ENCODE data around the gene IL31RA.

IL31RA gene

GRCh38 chr5:55904152-55904551, 53.0 kb downstream of the IL31RA start:
- Histone ChIP-seq H3K27ac (ENCODE audit: low read length) (no peak overlapping the region), H3K27me3 (ENCODE audit: low read depth, low read length) (no peaks in the 10 kb centered on the region), H3K4me3 (ENCODE audit: low read depth in 1 of 2, low read length in 2 of 2) (no peak overlapping the region), H3K36me3 (ENCODE audit: control insufficient read depth in 1 of 2, insufficient read depth in 2 of 2, low read length in 2 of 2) (no peaks in the 10 kb centered on the region), H3K9me3 (ENCODE audit: control insufficient read depth in 1 of 2, low read length in 2 of 2) (no peaks in the 10 kb centered on the region), H3K4me1 (ENCODE audit: control insufficient read depth in 1 of 2, insufficient read depth in 2 of 2, low read length in 2 of 2) (peaks cover 0 to 3% of the 10 kb centered on the region in 2 donors)

- Histone ChIP-seq H3K4me3 (ENCODE audit: low read depth in 1 of 2, low read length in 2 of 2) (no peak overlapping the region), H3K36me3 (ENCODE audit: control insufficient read depth in 1 of 2, insufficient read depth in 2 of 2, low read length in 2 of 2) (no peaks in the 10 kb centered on the region)
These were observed 54.1 kb downstream of the IL31RA start for GRCh38 chr5:55905251-55905650.

GRCh38 chr5:55907927-55908326, 56.8 kb downstream of the IL31RA start:
- H3K9me3 ChIP-seq (ENCODE audit: control insufficient read depth in 1 of 2, low read length in 2 of 2): no peaks in the 10 kb centered on the region
- no peaks in the 10 kb centered on the region for H3K36me3 ChIP-seq (ENCODE audit: control insufficient read depth in 1 of 2, insufficient read depth in 2 of 2, low read length in 2 of 2)
- H3K4me1 ChIP-seq (ENCODE audit: control insufficient read depth in 1 of 2, insufficient read depth in 2 of 2, low read length in 2 of 2): peaks cover 0 to 3% of the 10 kb centered on the region in 2 donors
- no peak overlapping the region for H3K27ac ChIP-seq (ENCODE audit: low read length)
- no peak overlapping the region for H3K4me3 ChIP-seq (ENCODE audit: low read depth in 1 of 2, low read length in 2 of 2)
- H3K27me3 ChIP-seq (ENCODE audit: low read depth, low read length): no peaks in the 10 kb centered on the region

More at GRCh38 chr5:55905251-55905650, 54.1 kb downstream of the IL31RA start:
- Histone ChIP-seq H3K27ac (ENCODE audit: low read length) (no peak overlapping the region), H3K9me3 (ENCODE audit: control insufficient read depth in 1 of 2, low read length in 2 of 2) (no peaks in the 10 kb centered on the region), H3K27me3 (ENCODE audit: low read depth, low read length) (no peaks in the 10 kb centered on the region), H3K4me1 (ENCODE audit: control insufficient read depth in 1 of 2, insufficient read depth in 2 of 2, low read length in 2 of 2) (peaks cover 0 to 3% of the 10 kb centered on the region in 2 donors)

- no peaks in the 10 kb centered on the region for H3K9me3 ChIP-seq (ENCODE audit: control insufficient read depth in 1 of 2, low read length in 2 of 2)
- no peak overlapping the region for H3K27ac ChIP-seq (ENCODE audit: low read length)
- H3K27me3 ChIP-seq (ENCODE audit: low read depth, low read length): no peaks in the 10 kb centered on the region
- no peaks in the 10 kb centered on the region for H3K36me3 ChIP-seq (ENCODE audit: control insufficient read depth in 1 of 2, insufficient read depth in 2 of 2, low read length in 2 of 2)
- no peak overlapping the region for H3K4me3 ChIP-seq (ENCODE audit: low read depth in 1 of 2, low read length in 2 of 2)
- H3K4me1 ChIP-seq (ENCODE audit: control insufficient read depth in 1 of 2, insufficient read depth in 2 of 2, low read length in 2 of 2): peaks cover 0 to under 1% of the 10 kb centered on the region in 2 donors
These were observed 57.6 kb downstream of the IL31RA start for GRCh38 chr5:55908804-55909203.

- no peak overlapping the region for H3K4me3 ChIP-seq (ENCODE audit: low read depth in 1 of 2, low read length in 2 of 2)
- no peaks in the 10 kb centered on the region for H3K9me3 ChIP-seq (ENCODE audit: control insufficient read depth in 1 of 2, low read length in 2 of 2)
- H3K27me3 ChIP-seq (ENCODE audit: low read depth, low read length): no peaks in the 10 kb centered on the region
- H3K4me1 ChIP-seq (ENCODE audit: control insufficient read depth in 1 of 2, insufficient read depth in 2 of 2, low read length in 2 of 2): no peaks in the 10 kb centered on the region
- H3K36me3 ChIP-seq (ENCODE audit: control insufficient read depth in 1 of 2, insufficient read depth in 2 of 2, low read length in 2 of 2): no peaks in the 10 kb centered on the region
- no peak overlapping the region for H3K27ac ChIP-seq (ENCODE audit: low read length)
These were observed 60.9 kb downstream of the IL31RA start for GRCh38 chr5:55911784-55912653.

- Histone ChIP-seq H3K27me3 (ENCODE audit: low read depth, low read length) (no peaks in the 10 kb centered on the region), H3K9me3 (ENCODE audit: control insufficient read depth in 1 of 2, low read length in 2 of 2) (no peaks in the 10 kb centered on the region), H3K4me1 (ENCODE audit: control insufficient read depth in 1 of 2, insufficient read depth in 2 of 2, low read length in 2 of 2) (no peaks in the 10 kb centered on the region), H3K36me3 (ENCODE audit: control insufficient read depth in 1 of 2, insufficient read depth in 2 of 2, low read length in 2 of 2) (no peaks in the 10 kb centered on the region), H3K4me3 (ENCODE audit: low read depth in 1 of 2, low read length in 2 of 2) (no peak overlapping the region), H3K27ac (ENCODE audit: low read length) (no peak overlapping the region)
These were observed 62.6 kb downstream of the IL31RA start for GRCh38 chr5:55913466-55914413.

GRCh38 chr5:55914971-55915370, 63.8 kb downstream of the IL31RA start:
- H3K27ac ChIP-seq (ENCODE audit: low read length): no peak overlapping the region
- H3K36me3 ChIP-seq (ENCODE audit: control insufficient read depth in 1 of 2, insufficient read depth in 2 of 2, low read length in 2 of 2): no peaks in the 10 kb centered on the region
- H3K4me3 ChIP-seq (ENCODE audit: low read depth in 1 of 2, low read length in 2 of 2): no peak overlapping the region
- no peaks in the 10 kb centered on the region for H3K27me3 ChIP-seq (ENCODE audit: low read depth, low read length)
- no peaks in the 10 kb centered on the region for H3K4me1 ChIP-seq (ENCODE audit: control insufficient read depth in 1 of 2, insufficient read depth in 2 of 2, low read length in 2 of 2)
- H3K9me3 ChIP-seq (ENCODE audit: control insufficient read depth in 1 of 2, low read length in 2 of 2): no peaks in the 10 kb centered on the region

GRCh38 chr5:55915783-55916182, 64.6 kb downstream of the IL31RA start:
- H3K27me3 ChIP-seq (ENCODE audit: low read depth, low read length): no peaks in the 10 kb centered on the region
- H3K27ac ChIP-seq (ENCODE audit: low read length): no peak overlapping the region
- no peaks in the 10 kb centered on the region for H3K4me1 ChIP-seq (ENCODE audit: control insufficient read depth in 1 of 2, insufficient read depth in 2 of 2, low read length in 2 of 2)
- no peaks in the 10 kb centered on the region for H3K9me3 ChIP-seq (ENCODE audit: control insufficient read depth in 1 of 2, low read length in 2 of 2)
- H3K36me3 ChIP-seq (ENCODE audit: control insufficient read depth in 1 of 2, insufficient read depth in 2 of 2, low read length in 2 of 2): no peaks in the 10 kb centered on the region
- H3K4me3 ChIP-seq (ENCODE audit: low read depth in 1 of 2, low read length in 2 of 2): no peak overlapping the region

GRCh38 chr5:55916986-55917385, 65.8 kb downstream of the IL31RA start:
- Histone ChIP-seq H3K27me3 (ENCODE audit: low read depth, low read length) (no peaks in the 10 kb centered on the region), H3K27ac (ENCODE audit: low read length) (no peak overlapping the region), H3K4me3 (ENCODE audit: low read depth in 1 of 2, low read length in 2 of 2) (no peak overlapping the region), H3K4me1 (ENCODE audit: control insufficient read depth in 1 of 2, insufficient read depth in 2 of 2, low read length in 2 of 2) (no peaks in the 10 kb centered on the region), H3K9me3 (ENCODE audit: control insufficient read depth in 1 of 2, low read length in 2 of 2) (no peaks in the 10 kb centered on the region), H3K36me3 (ENCODE audit: control insufficient read depth in 1 of 2, insufficient read depth in 2 of 2, low read length in 2 of 2) (no peaks in the 10 kb centered on the region)

- no peaks in the 10 kb centered on the region for H3K36me3 ChIP-seq (ENCODE audit: control insufficient read depth in 1 of 2, insufficient read depth in 2 of 2, low read length in 2 of 2)
- no peak overlapping the region for H3K4me3 ChIP-seq (ENCODE audit: low read depth in 1 of 2, low read length in 2 of 2)
- no peaks in the 10 kb centered on the region for H3K9me3 ChIP-seq (ENCODE audit: control insufficient read depth in 1 of 2, low read length in 2 of 2)
- no peak overlapping the region for H3K27ac ChIP-seq (ENCODE audit: low read length)
- no peaks in the 10 kb centered on the region for H3K27me3 ChIP-seq (ENCODE audit: low read depth, low read length)
- H3K4me1 ChIP-seq (ENCODE audit: control insufficient read depth in 1 of 2, insufficient read depth in 2 of 2, low read length in 2 of 2): no peaks in the 10 kb centered on the region
These were observed 66.4 kb downstream of the IL31RA start for GRCh38 chr5:55917402-55918086.
